Body of pancreas (tissue), 4 donors: ENCODE results near the gene MYOM1.

Experiments used
- POLR2A ChIP-seq, 3 donors: fragments of 450-650 bp; IDR thresholded peaks; one replicate each; pipeline ENCODE4 v1.6.1; 2016; ENCODE audit warnings: antibody characterized with exemption in 3 of 3, mild to moderate bottlenecking in 2 of 3
- TF ChIP-seq, protein P1 (sequence below), 7 experiments: fragments of 450-650 bp in 4 of 7; fragments of 200-600 bp in 3 of 7; sonication (generic) in 3 of 7; IDR thresholded peaks; one replicate each; pipeline ENCODE4 v1.5.1; 2016 to 2019; ENCODE audit warnings: antibody characterized with exemption in 7 of 7

DNA sequence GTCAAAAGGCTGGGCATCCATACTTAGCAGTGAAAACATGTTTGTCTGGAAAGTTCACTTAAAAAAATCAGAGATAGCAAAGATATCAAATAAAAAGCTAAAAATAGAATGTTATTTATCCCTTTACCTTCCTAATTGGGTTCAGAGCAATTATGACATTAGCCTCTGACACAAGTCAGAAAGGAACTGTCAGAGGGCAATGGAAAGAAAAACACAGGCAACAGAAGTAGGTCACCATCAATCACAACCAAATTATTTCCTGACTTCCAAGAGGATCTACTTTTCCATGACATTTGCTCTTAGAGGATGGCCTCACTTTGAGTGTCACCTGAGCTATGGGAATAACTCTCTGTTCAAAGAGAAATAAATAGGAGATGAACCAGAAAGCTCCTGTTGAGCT is 27.5 kb downstream of the MYOM1 start:
- TF ChIP-seq, protein P1, sequence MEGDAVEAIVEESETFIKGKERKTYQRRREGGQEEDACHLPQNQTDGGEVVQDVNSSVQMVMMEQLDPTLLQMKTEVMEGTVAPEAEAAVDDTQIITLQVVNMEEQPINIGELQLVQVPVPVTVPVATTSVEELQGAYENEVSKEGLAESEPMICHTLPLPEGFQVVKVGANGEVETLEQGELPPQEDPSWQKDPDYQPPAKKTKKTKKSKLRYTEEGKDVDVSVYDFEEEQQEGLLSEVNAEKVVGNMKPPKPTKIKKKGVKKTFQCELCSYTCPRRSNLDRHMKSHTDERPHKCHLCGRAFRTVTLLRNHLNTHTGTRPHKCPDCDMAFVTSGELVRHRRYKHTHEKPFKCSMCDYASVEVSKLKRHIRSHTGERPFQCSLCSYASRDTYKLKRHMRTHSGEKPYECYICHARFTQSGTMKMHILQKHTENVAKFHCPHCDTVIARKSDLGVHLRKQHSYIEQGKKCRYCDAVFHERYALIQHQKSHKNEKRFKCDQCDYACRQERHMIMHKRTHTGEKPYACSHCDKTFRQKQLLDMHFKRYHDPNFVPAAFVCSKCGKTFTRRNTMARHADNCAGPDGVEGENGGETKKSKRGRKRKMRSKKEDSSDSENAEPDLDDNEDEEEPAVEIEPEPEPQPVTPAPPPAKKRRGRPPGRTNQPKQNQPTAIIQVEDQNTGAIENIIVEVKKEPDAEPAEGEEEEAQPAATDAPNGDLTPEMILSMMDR (IDR thresholded peaks at IDR 0.05): no peak
- no peak for TF ChIP-seq POLR2A (IDR thresholded peaks at IDR 0.05)
